ENCODE results near the gene NUP210.

- TF ChIP-seq CTCF (IDR thresholded peaks at IDR 0.05) (no peak), POLR2A (IDR thresholded peaks at IDR 0.05) (no peak)
Observed at GRCh38 chr3:13322324-13322723, 97.8 kb downstream of the NUP210 start.

All from testis (tissue), 2 donors.